Measurements from ENCODE around the gene OVOL1.

DNA sequence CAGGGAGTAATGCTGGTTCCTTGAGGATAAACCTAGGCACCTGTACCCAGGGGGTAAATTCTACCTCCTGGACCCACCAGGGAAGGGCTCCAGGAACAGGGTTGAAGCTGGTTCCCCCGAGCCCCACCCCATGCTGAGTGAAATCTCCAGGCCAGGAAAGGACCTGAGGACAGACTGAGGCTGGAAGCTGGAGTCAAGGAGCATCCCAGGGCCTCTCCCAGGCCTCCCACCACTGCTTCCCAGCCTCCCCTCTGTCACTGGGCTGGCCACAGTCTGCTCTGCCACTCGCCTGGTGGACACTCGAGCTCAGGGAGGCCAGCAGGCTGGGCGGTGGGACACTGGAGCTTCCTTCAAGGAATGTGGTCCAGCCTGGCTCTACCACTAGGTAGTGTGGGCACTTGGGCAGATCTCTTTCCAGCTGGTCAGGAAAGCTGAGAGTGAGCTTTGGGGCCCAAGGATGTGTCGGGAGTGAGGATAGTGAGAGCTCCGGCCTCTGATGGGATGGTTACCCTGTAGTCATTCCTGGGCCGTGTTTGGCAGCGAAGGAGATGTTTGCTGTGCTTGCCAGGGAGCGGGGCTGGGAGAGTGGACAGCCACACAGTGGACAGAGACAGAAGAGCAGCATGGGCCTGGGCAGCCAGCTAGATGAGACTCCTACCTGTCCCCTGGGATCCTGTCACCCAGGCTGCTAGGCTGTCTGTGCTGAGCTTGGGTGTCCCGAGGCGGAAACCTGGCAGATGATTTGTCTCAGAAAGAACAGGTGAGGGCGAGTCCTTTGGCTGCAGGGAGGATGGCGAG, 3.4 kb downstream of the OVOL1 start:
- TF ChIP-seq, protein P1, sequence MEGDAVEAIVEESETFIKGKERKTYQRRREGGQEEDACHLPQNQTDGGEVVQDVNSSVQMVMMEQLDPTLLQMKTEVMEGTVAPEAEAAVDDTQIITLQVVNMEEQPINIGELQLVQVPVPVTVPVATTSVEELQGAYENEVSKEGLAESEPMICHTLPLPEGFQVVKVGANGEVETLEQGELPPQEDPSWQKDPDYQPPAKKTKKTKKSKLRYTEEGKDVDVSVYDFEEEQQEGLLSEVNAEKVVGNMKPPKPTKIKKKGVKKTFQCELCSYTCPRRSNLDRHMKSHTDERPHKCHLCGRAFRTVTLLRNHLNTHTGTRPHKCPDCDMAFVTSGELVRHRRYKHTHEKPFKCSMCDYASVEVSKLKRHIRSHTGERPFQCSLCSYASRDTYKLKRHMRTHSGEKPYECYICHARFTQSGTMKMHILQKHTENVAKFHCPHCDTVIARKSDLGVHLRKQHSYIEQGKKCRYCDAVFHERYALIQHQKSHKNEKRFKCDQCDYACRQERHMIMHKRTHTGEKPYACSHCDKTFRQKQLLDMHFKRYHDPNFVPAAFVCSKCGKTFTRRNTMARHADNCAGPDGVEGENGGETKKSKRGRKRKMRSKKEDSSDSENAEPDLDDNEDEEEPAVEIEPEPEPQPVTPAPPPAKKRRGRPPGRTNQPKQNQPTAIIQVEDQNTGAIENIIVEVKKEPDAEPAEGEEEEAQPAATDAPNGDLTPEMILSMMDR (conservative IDR thresholded peaks at IDR 0.05; ENCODE audit: low read depth, low read length): no peak
- TF ChIP-seq EZH2 (IDR thresholded peaks at IDR 0.05; ENCODE audit: borderline replicate concordance, low read depth, low read length, poor library complexity, severe bottlenecking): no peak
